Suprapubic skin (tissue), 4 donors: ENCODE data around the gene PMF1.

ENCODE experiments used
- CTCF ChIP-seq, 2 donors: fragments of 200-600 bp in 1 of 2; fragments of 450-650 bp in 1 of 2; sonication (generic) in 1 of 2; IDR thresholded peaks; one replicate each; pipeline ENCODE4 v1.5.1; 2016 to 2019; ENCODE audit warnings: antibody characterized with exemption in 2 of 2, mild to moderate bottlenecking in 1 of 2, moderate library complexity in 1 of 2
- EP300 ChIP-seq: sonication (generic); formaldehyde crosslinking; IDR thresholded peaks from one replicate; pipeline ENCODE4 v1.6.1; 2017; ENCODE audit warnings: antibody characterized with exemption
- POLR2A ChIP-seq, 2 donors: fragments of 450-650 bp; IDR thresholded peaks; one replicate each; pipeline ENCODE4 v1.6.1; 2017; ENCODE audit warnings: antibody characterized with exemption in 2 of 2, mild to moderate bottlenecking in 2 of 2, moderate library complexity in 2 of 2
- POLR2AphosphoS5 ChIP-seq, 3 donors: sonication (generic); formaldehyde crosslinking; IDR thresholded peaks; one replicate each; pipeline ENCODE4 v1.6.1; 2017; ENCODE audit warnings: antibody characterized with exemption in 3 of 3

GRCh38 chr1:156285437-156285836 lies 72.6 kb downstream of the PMF1 start:
- no peak for TF ChIP-seq CTCF (IDR thresholded peaks at IDR 0.05)
- TF ChIP-seq POLR2AphosphoS5 (IDR thresholded peaks at IDR 0.05) = no peak
- TF ChIP-seq POLR2A (IDR thresholded peaks at IDR 0.05) = no peak
- no peak for TF ChIP-seq EP300
